B cell (primary cell): Measurements from ENCODE around the gene ZNF574. TPM values are rescaled to one million over a fixed set of nuclear protein-coding genes. Genes with fewer than 3 reads are reported as not detected.

Source experiments
- ATAC-seq: fragments of 200-7000 bp; cut with Tn5 transposase; one replicate; pipeline ENCODE4 v1.10.0; 2021; ENCODE audit warnings: low read depth, mild to moderate bottlenecking, moderate number of reproducible peaks, moderate library complexity
- CTCF ChIA-PET: fragments of 350-600 bp; sonication (Branson Sonifier 250); formaldehyde crosslinking; loops from one replicate; lab custom pipeline; 2021; ENCODE audit warnings: antibody characterized with exemption, inconsistent platforms; lab: Charles Lee
- POLR2A ChIA-PET: fragments of 350-600 bp; sonication (Branson Sonifier 250); formaldehyde crosslinking; loops from one replicate; lab custom pipeline; 2021; ENCODE audit warnings: antibody characterized with exemption; lab: Charles Lee
- DNase-seq: peaks from one replicate; pipeline ENCODE4 v3.0.0; 2013
- H2AFZ ChIP-seq: 2 replicates; pipeline ENCODE4 v1.6.1; 2012; ENCODE audit warnings: mild to moderate bottlenecking, low read depth, low read length; ENCODE audit not compliant: insufficient read depth, poor library complexity, severe bottlenecking
- H3K27ac ChIP-seq, 2 donors: 1 replicate in 1 of 2; 2 replicates in 1 of 2; pipeline ENCODE4 v1.5.1; 2012 to 2013; ENCODE audit warnings: low read length in 2 of 2, mild to moderate bottlenecking in 2 of 2, moderate library complexity in 1 of 2
- H3K27me3 ChIP-seq, 4 experiments: fragments of 200-600 bp in 1 of 4; sonication (generic) in 1 of 4; replicated peaks in 1 of 4; 1 replicate in 2 of 4; 2 replicates in 2 of 4; pipeline versions ENCODE4 v1.6.1 to v1.7.0; 2013 to 2016; ENCODE audit warnings: low read length in 3 of 4, mild to moderate bottlenecking in 2 of 4, mixed read lengths in 1 of 4, moderate library complexity in 1 of 4; ENCODE audit not compliant: insufficient read depth in 4 of 4, control insufficient read depth in 3 of 4; ENCODE audit errors: control extremely low read depth in 1 of 4
- H3K36me3 ChIP-seq, 2 experiments: replicated peaks in 1 of 2; 1 replicate in 1 of 2; 2 replicates in 1 of 2; pipeline versions ENCODE4 v1.6.1 to v1.7.1; 2013; ENCODE audit warnings: low read length in 1 of 2; ENCODE audit not compliant: insufficient read depth in 2 of 2, control insufficient read depth in 1 of 2; ENCODE audit errors: control extremely low read depth in 1 of 2, extremely low read depth in 1 of 2
- H3K4me1 ChIP-seq, 2 donors: fragments of 200-600 bp in 1 of 2; sonication (generic) in 1 of 2; 1 replicate in 1 of 2; 2 replicates in 1 of 2; pipeline versions ENCODE4 v1.5.1 to v1.6.1; 2013 to 2017; ENCODE audit warnings: low read length in 2 of 2; ENCODE audit not compliant: control insufficient read depth in 2 of 2, insufficient read depth in 2 of 2
- H3K4me2 ChIP-seq: replicated peaks from 2 replicates; pipeline ENCODE3; 2012; ENCODE audit warnings: mild to moderate bottlenecking, low read depth, low read length; ENCODE audit not compliant: poor library complexity, severe bottlenecking
- H3K4me3 ChIP-seq, 5 experiments: fragments of 200-600 bp in 1 of 5; sonication (generic) in 1 of 5; 1 replicate in 3 of 5; 2 replicates in 2 of 5; pipeline versions ENCODE4 v1.5.1 to v1.7.0; 2011 to 2016; ENCODE audit warnings: low read length in 4 of 5, mild to moderate bottlenecking in 4 of 5, low read depth in 2 of 5, control low read depth in 1 of 5, moderate library complexity in 1 of 5; ENCODE audit not compliant: insufficient read depth in 1 of 5; ENCODE audit errors: control extremely low read depth in 1 of 5, extremely low read depth in 1 of 5
- H3K79me2 ChIP-seq: fragments of 200-600 bp; sonication (generic); one replicate; pipeline ENCODE4 v1.6.0; 2016; ENCODE audit warnings: low read length; ENCODE audit not compliant: control insufficient read depth, insufficient read depth
- H3K9ac ChIP-seq: fragments of 200-600 bp; sonication (generic); 2 replicates; pipeline ENCODE4 v1.6.1; 2017; ENCODE audit warnings: mild to moderate bottlenecking, low read length, moderate library complexity
- H3K9me3 ChIP-seq, 3 donors: one replicate each; pipeline versions ENCODE4 v1.6.1 to v1.7.1; 2013; ENCODE audit warnings: low read length in 2 of 3; ENCODE audit not compliant: control insufficient read depth in 2 of 3, insufficient read depth in 1 of 3; ENCODE audit errors: control extremely low read depth in 1 of 3
- H4K20me1 ChIP-seq: 2 replicates; pipeline ENCODE4 v1.6.0; 2012; ENCODE audit warnings: mild to moderate bottlenecking, low read length; ENCODE audit not compliant: insufficient read depth, control insufficient read depth, poor library complexity, severe bottlenecking
- H3K27ac Mint-ChIP-seq: one replicate; pipeline ENCODE4 v1.8.0; 2021; ENCODE audit warnings: mixed read lengths
- H3K27me3 Mint-ChIP-seq: one replicate; pipeline ENCODE4 v1.8.0; 2021; ENCODE audit warnings: mixed read lengths
- H3K4me1 Mint-ChIP-seq: one replicate; pipeline ENCODE4 v1.8.0; 2021; ENCODE audit warnings: mixed read lengths
- H3K4me3 Mint-ChIP-seq: one replicate; pipeline ENCODE4 v1.8.0; 2021; ENCODE audit warnings: mixed read lengths
- H3K9me3 Mint-ChIP-seq: one replicate; pipeline ENCODE4 v1.8.0; 2022; ENCODE audit warnings: mixed read lengths; ENCODE audit not compliant: insufficient read depth
- CTCF ChIP-seq: fragments of 200-600 bp; IDR thresholded peaks from one replicate; pipeline ENCODE4 v1.8.0; 2022; ENCODE audit warnings: antibody characterized with exemption, mild to moderate bottlenecking
- EZH2 ChIP-seq: IDR thresholded peaks from 2 replicates; pipeline ENCODE4 v1.6.1; 2012; ENCODE audit warnings: borderline replicate concordance, low read depth, mild to moderate bottlenecking, moderate library complexity, low read length; ENCODE audit not compliant: insufficient read depth, poor library complexity, severe bottlenecking
- WGBS: methylation state at CpG from one replicate; pipeline ENCODE4 v1.1.5; 2013; ENCODE audit warnings: missing lambda C conversion rate; ENCODE audit not compliant: insufficient coverage; 5-methylcytosine and 5-hydroxymethylcytosine counted together
- intact Hi-C: fragments of 100-400 bp; cut with micrococcal nuclease; formaldehyde crosslinking; loops from one replicate; pipeline ENCODE4 v1.10.0; 2022
- polyA plus RNA-seq: library from polyadenylated mRNA; depleted of rRNA; stranded (reverse); fragments of >200 nt; gene quantifications from 2 replicates; pipeline ENCODE4 v1.2.3, GENCODE V29; 2012
- total RNA-seq, 2 donors: library from RNA; stranded (reverse); fragments of 120-200 nt in 1 of 2; gene quantifications; 1 replicate in 1 of 2; 2 replicates in 1 of 2; pipeline versions ENCODE4 v1.2.3 to v1.2.4, GENCODE V29; 2013 to 2022

ZNF574 gene
- total and polyA plus RNA-seq, 2 donors (not counting 1 experiment from before 2014, with no cell fraction given), result 27.4 to 29.1 TPM

DNA sequence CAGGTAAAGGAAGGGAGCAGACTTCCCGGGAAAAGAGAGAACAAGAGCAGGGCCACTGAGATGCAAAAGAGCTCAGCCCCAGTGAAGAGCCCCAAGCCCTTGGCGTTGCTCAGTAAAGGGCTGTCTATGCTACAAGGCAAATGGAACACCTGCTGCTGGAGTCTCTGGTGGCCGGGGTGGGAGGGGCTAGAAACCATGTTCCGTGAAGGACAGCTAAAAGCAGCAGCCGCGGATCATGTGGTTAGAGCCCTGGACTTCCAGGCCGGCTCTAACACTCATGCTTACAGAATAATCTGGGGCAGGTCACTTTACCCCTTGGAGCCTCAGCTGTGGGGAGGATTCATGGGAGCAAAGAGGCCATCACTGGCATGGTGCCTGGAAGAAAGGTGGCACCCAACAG, 38.4 kb downstream of the ZNF574 start:
- Mint-ChIP-seq H3K9me3 (no peaks in the 10 kb centered on the region), H3K4me3 (peak overlapping the region; percentile 87), H3K4me1 (peaks cover 89% of the 10 kb centered on the region), H3K27me3 (no peaks in the 10 kb centered on the region), H3K27ac (peak overlapping the region; percentile 98)
- peak overlapping the region; percentile 78 for H3K4me2 ChIP-seq
- H3K4me3 ChIP-seq, result peak overlapping the region in 4 of 5 experiments; percentile 16 to 49 (median 38)
- no peak for TF ChIP-seq EZH2
- no peak for TF ChIP-seq CTCF
- H3K79me2 ChIP-seq, result peaks cover 42% of the 10 kb centered on the region
- ATAC-seq (peak; percentile 81), DNase-seq (peak; percentile 75)
- H3K9ac ChIP-seq, result peak overlapping the region; percentile 42
- 6% methylated on average over 7 of the region's 7 CpGs for WGBS
- peaks cover 80 to 97% of the 10 kb centered on the region in 2 donors for H3K4me1 ChIP-seq
- POLR2A ChIA-PET, result interaction anchor here (0.7 to 5.5 kb wide), 11 partner anchors 10 to 188 kb away, joined by 3 to 77 read pairs (median 8); partner anchors contain the start of genes GSK3A, PAFAH1B3, POU2F2 and ZNF574
- peak overlapping the region; percentile 71 to 79 for H3K27ac ChIP-seq
- H3K27me3 ChIP-seq, result no peaks in the 10 kb centered on the region
- CTCF ChIA-PET, result interaction anchor here (0.6 to 19.4 kb wide), 18 partner anchors 8 to 183 kb away, joined by 3 to 419 read pairs (median 7); partner anchors contain the start of genes GSK3A, POU2F2 and ZNF526
- intact Hi-C loops, result loop anchor here (1.0 kb wide), 3 partner anchors 8 to 128 kb away; partner anchors contain the start of gene GSK3A
- H2AFZ ChIP-seq, result peak overlapping the region; percentile 1
- peaks cover 0 to 73% of the 10 kb centered on the region in 2 experiments for H3K36me3 ChIP-seq
- H3K9me3 ChIP-seq, result no peaks in the 10 kb centered on the region
- peaks cover 34% of the 10 kb centered on the region for H4K20me1 ChIP-seq

GRCh38 chr19:42115219-42115618, 39.3 kb downstream of the ZNF574 start:
- Histone ChIP-seq H3K4me3 (no peak overlapping the region), H3K79me2 (peaks cover 34% of the 10 kb centered on the region), H3K9ac (no peak overlapping the region), H3K36me3 (peaks cover 0 to 66% of the 10 kb centered on the region in 2 experiments), H4K20me1 (peaks cover 30% of the 10 kb centered on the region), H2AFZ (no peak overlapping the region), H3K4me1 (peaks cover 77 to 97% of the 10 kb centered on the region in 2 donors), H3K4me2 (peak overlapping the region; percentile 78), H3K9me3 (no peaks in the 10 kb centered on the region), H3K27ac (peak overlapping the region; percentile 71 to 72), H3K27me3 (no peaks in the 10 kb centered on the region)
- H3K27me3 Mint-ChIP-seq, result no peaks in the 10 kb centered on the region
- ChIA-PET CTCF (interaction anchor here (1.3 to 19.4 kb wide), 11 partner anchors 7 to 182 kb away, joined by 3 to 419 read pairs (median 10); partner anchors contain the start of genes POU2F2 and ZNF526), POLR2A (interaction anchor here (0.7 to 5.5 kb wide), 6 partner anchors 9 to 128 kb away, joined by 3 to 77 read pairs (median 19); partner anchors contain the start of genes GSK3A and POU2F2)
- H3K4me1 Mint-ChIP-seq, result peaks cover 92% of the 10 kb centered on the region
- H3K4me3 Mint-ChIP-seq, result peak overlapping the region; percentile 87
- intact Hi-C loops, result no loop called here
- H3K9me3 Mint-ChIP-seq, result no peaks in the 10 kb centered on the region
- peak overlapping the region; percentile 98 for H3K27ac Mint-ChIP-seq
- no peak for TF ChIP-seq CTCF
- no peak for TF ChIP-seq EZH2
- no peak for ATAC-seq
- 31% methylated on average over 4 of the region's 4 CpGs for WGBS
- peak; percentile 42 for DNase-seq
